Activated T-cell treated with anti-CD3 and anti-CD28 coated beads, Interleukin-2, amount 50 U/mL, for 72 hours (primary cell): Measurements from ENCODE around the gene PI16. TPM values are rescaled to one million over a fixed set of nuclear protein-coding genes. Genes with fewer than 3 reads are reported as not detected.
A peak's percentile ranks its signal among the peaks of the same experiment; 100 is the strongest.

ENCODE experiments used
- ATAC-seq, 2 donors: fragments of 150-1000 bp; cut with Tn5 transposase; replicated peaks in 1 of 2; 2 replicates each; pipeline ENCODE4 v1.10.0; 2021; ENCODE audit warnings: moderate library complexity in 2 of 2, mild to moderate bottlenecking in 1 of 2
- DNase-seq, 2 donors: peaks; one replicate each; pipeline ENCODE4 v3.0.0; 2021 to 2022; ENCODE audit warnings: mixed read lengths in 1 of 2
- H3K27ac Mint-ChIP-seq: one replicate; pipeline ENCODE4 v1.8.0; 2022; ENCODE audit warnings: mild to moderate bottlenecking, moderate library complexity, mixed read lengths
- H3K27me3 Mint-ChIP-seq: one replicate; pipeline ENCODE4 v1.8.0; 2022; ENCODE audit warnings: low read depth, mixed read lengths
- H3K36me3 Mint-ChIP-seq, 2 donors: one replicate each; pipeline ENCODE4 v1.8.0; 2022; ENCODE audit warnings: mixed read lengths in 2 of 2, mild to moderate bottlenecking in 1 of 2; ENCODE audit not compliant: insufficient read depth in 2 of 2
- H3K4me1 Mint-ChIP-seq: one replicate; pipeline ENCODE4 v1.8.0; 2022; ENCODE audit warnings: low read depth, mixed read lengths
- H3K4me3 Mint-ChIP-seq, 2 donors: one replicate each; pipeline ENCODE4 v1.8.0; 2022; ENCODE audit warnings: mild to moderate bottlenecking in 2 of 2, mixed read lengths in 2 of 2, moderate library complexity in 2 of 2
- H3K9me3 Mint-ChIP-seq, 2 donors: one replicate each; pipeline ENCODE4 v1.8.0; 2022; ENCODE audit warnings: mixed read lengths in 2 of 2
- total RNA-seq, 2 donors: library from RNA; stranded (reverse); gene quantifications; one replicate each; pipeline ENCODE4 v1.2.3, GENCODE V29; 2022

The PI16 gene
- total RNA-seq, 2 donors from 2014 or later, result 0.14 to 4.2 TPM

GRCh38 chr6:36976007-36976264 lies 21.4 kb downstream of the PI16 start:
- H3K36me3 Mint-ChIP-seq, result peaks cover 4 to 17% of the 10 kb centered on the region in 2 donors
- H3K4me3 Mint-ChIP-seq, result no peak overlapping the region
- H3K4me1 Mint-ChIP-seq, result peaks cover 21% of the 10 kb centered on the region
- no peak for DNase-seq
- no peak for ATAC-seq
- no peaks in the 10 kb centered on the region for H3K9me3 Mint-ChIP-seq
- no peaks in the 10 kb centered on the region for H3K27me3 Mint-ChIP-seq
- H3K27ac Mint-ChIP-seq, result no peak overlapping the region

- ATAC-seq (no peak), DNase-seq (no peak)
- H3K4me3 Mint-ChIP-seq, result no peak overlapping the region
- peaks cover 2 to 17% of the 10 kb centered on the region in 2 donors for H3K36me3 Mint-ChIP-seq
- H3K4me1 Mint-ChIP-seq, result peaks cover 24% of the 10 kb centered on the region
- no peaks in the 10 kb centered on the region for H3K9me3 Mint-ChIP-seq
- H3K27me3 Mint-ChIP-seq, result no peaks in the 10 kb centered on the region
- no peak overlapping the region for H3K27ac Mint-ChIP-seq
These were observed 22.0 kb downstream of the PI16 start for GRCh38 chr6:36976509-36976908.

- peaks cover 0 to 17% of the 10 kb centered on the region in 2 donors for H3K36me3 Mint-ChIP-seq
- no peak overlapping the region for H3K27ac Mint-ChIP-seq
- DNase-seq, result no peak
- peaks cover 29% of the 10 kb centered on the region for H3K4me1 Mint-ChIP-seq
- H3K27me3 Mint-ChIP-seq, result no peaks in the 10 kb centered on the region
- ATAC-seq, result no peak
- no peak overlapping the region for H3K4me3 Mint-ChIP-seq
- H3K9me3 Mint-ChIP-seq, result no peaks in the 10 kb centered on the region
These were observed 22.4 kb downstream of the PI16 start for GRCh38 chr6:36976931-36977330.

GRCh38 chr6:36977470-36977941 lies 23.0 kb downstream of the PI16 start:
- Mint-ChIP-seq H3K27ac (no peak overlapping the region), H3K27me3 (no peaks in the 10 kb centered on the region), H3K36me3 (peaks cover 0 to 15% of the 10 kb centered on the region in 2 donors), H3K4me1 (peaks cover 30% of the 10 kb centered on the region), H3K9me3 (no peaks in the 10 kb centered on the region), H3K4me3 (no peak overlapping the region)
- DNase-seq, result no peak
- no peak for ATAC-seq

- DNase-seq (no peak), ATAC-seq (no peak)
- no peak overlapping the region for H3K27ac Mint-ChIP-seq
- no peaks in the 10 kb centered on the region for H3K9me3 Mint-ChIP-seq
- peaks cover 30% of the 10 kb centered on the region for H3K4me1 Mint-ChIP-seq
- no peak overlapping the region for H3K4me3 Mint-ChIP-seq
- H3K27me3 Mint-ChIP-seq, result no peaks in the 10 kb centered on the region
- peaks cover 0 to 10% of the 10 kb centered on the region in 2 donors for H3K36me3 Mint-ChIP-seq
These were observed 24.1 kb downstream of the PI16 start for GRCh38 chr6:36978421-36979346.

- DNase-seq (peak in 1 of 2 donors; percentile 43), ATAC-seq (peak; percentile 53 to 54)
- no peak overlapping the region for H3K4me3 Mint-ChIP-seq
- H3K36me3 Mint-ChIP-seq, result peaks cover 0 to 10% of the 10 kb centered on the region in 2 donors
- H3K4me1 Mint-ChIP-seq, result peaks cover 30% of the 10 kb centered on the region
- no peaks in the 10 kb centered on the region for H3K27me3 Mint-ChIP-seq
- H3K9me3 Mint-ChIP-seq, result no peaks in the 10 kb centered on the region
- peak overlapping the region; percentile 3 for H3K27ac Mint-ChIP-seq
These were observed 24.8 kb downstream of the PI16 start for GRCh38 chr6:36979347-36979742.

- Mint-ChIP-seq H3K36me3 (peaks cover 0 to 10% of the 10 kb centered on the region in 2 donors), H3K4me1 (peaks cover 30% of the 10 kb centered on the region), H3K27me3 (no peaks in the 10 kb centered on the region), H3K27ac (peak overlapping the region; percentile 6), H3K4me3 (no peak overlapping the region), H3K9me3 (no peaks in the 10 kb centered on the region)
- DNase-seq (no peak), ATAC-seq (no peak)
These were observed 25.6 kb downstream of the PI16 start for GRCh38 chr6:36980129-36980528.

- no peak for DNase-seq
- peaks cover 30% of the 10 kb centered on the region for H3K4me1 Mint-ChIP-seq
- no peaks in the 10 kb centered on the region for H3K27me3 Mint-ChIP-seq
- ATAC-seq, result no peak
- H3K4me3 Mint-ChIP-seq, result no peak overlapping the region
- no peak overlapping the region for H3K27ac Mint-ChIP-seq
- H3K36me3 Mint-ChIP-seq, result peaks cover 0 to 9% of the 10 kb centered on the region in 2 donors
- no peaks in the 10 kb centered on the region for H3K9me3 Mint-ChIP-seq
These were observed 26.5 kb downstream of the PI16 start for GRCh38 chr6:36980876-36981619.

- H3K27me3 Mint-ChIP-seq, result no peaks in the 10 kb centered on the region
- DNase-seq (no peak), ATAC-seq (no peak)
- H3K27ac Mint-ChIP-seq, result no peak overlapping the region
- H3K9me3 Mint-ChIP-seq, result no peaks in the 10 kb centered on the region
- H3K4me3 Mint-ChIP-seq, result no peak overlapping the region
- peaks cover 45% of the 10 kb centered on the region for H3K4me1 Mint-ChIP-seq
- peaks cover 2 to 7% of the 10 kb centered on the region in 2 donors for H3K36me3 Mint-ChIP-seq
These were observed 29.0 kb downstream of the PI16 start for GRCh38 chr6:36983538-36983937.

GRCh38 chr6:36984581-36985416 lies 30.3 kb downstream of the PI16 start:
- H3K4me3 Mint-ChIP-seq, result no peak overlapping the region
- ATAC-seq (peak; percentile 18 to 40), DNase-seq (peak; percentile 65 to 68)
- peaks cover 7% of the 10 kb centered on the region for H3K27me3 Mint-ChIP-seq
- no peak overlapping the region for H3K27ac Mint-ChIP-seq
- H3K36me3 Mint-ChIP-seq, result peaks cover 2 to 5% of the 10 kb centered on the region in 2 donors
- no peaks in the 10 kb centered on the region for H3K9me3 Mint-ChIP-seq
- peaks cover 34% of the 10 kb centered on the region for H3K4me1 Mint-ChIP-seq

- H3K27ac Mint-ChIP-seq, result no peak overlapping the region
- ATAC-seq (no peak), DNase-seq (no peak)
- H3K27me3 Mint-ChIP-seq, result peaks cover 7% of the 10 kb centered on the region
- no peaks in the 10 kb centered on the region for H3K9me3 Mint-ChIP-seq
- peaks cover 29% of the 10 kb centered on the region for H3K4me1 Mint-ChIP-seq
- peaks cover 2 to 4% of the 10 kb centered on the region in 2 donors for H3K36me3 Mint-ChIP-seq
- H3K4me3 Mint-ChIP-seq, result no peak overlapping the region
These were observed 30.9 kb downstream of the PI16 start for GRCh38 chr6:36985417-36985807.

- no peaks in the 10 kb centered on the region for H3K9me3 Mint-ChIP-seq
- H3K36me3 Mint-ChIP-seq, result peaks cover 2 to 3% of the 10 kb centered on the region in 2 donors
- H3K27me3 Mint-ChIP-seq, result peaks cover 7% of the 10 kb centered on the region
- DNase-seq (peak; percentile 90 to 95), ATAC-seq (peak; percentile 86 to 88)
- H3K4me3 Mint-ChIP-seq, result peak within 1 kb of the TSS; percentile 93 to 99
- peaks cover 23% of the 10 kb centered on the region for H3K4me1 Mint-ChIP-seq
- H3K27ac Mint-ChIP-seq, result peak within 1 kb of the TSS; percentile 98
These were observed 31.5 kb downstream of the PI16 start, which contains the start of gene MTCH1 for GRCh38 chr6:36985808-36986703. Gene MTCH1 (minus strand): TSS chr6:36986196. CDS start chr6:36986173, 23 bp downstream.
